Neural cell (in vitro differentiated cells): ENCODE measurements around the gene TK2.

Experiments
- EP300 ChIP-seq: fragments of 450-650 bp; conservative IDR thresholded peaks from 2 replicates; pipeline ENCODE4 v1.6.1; 2014; ENCODE audit warnings: antibody characterized with exemption, mild to moderate bottlenecking, moderate library complexity; ENCODE audit not compliant: poor library complexity, severe bottlenecking
- EZH2 ChIP-seq: fragments of 200-600, 300-800 bp; shearing (Covaris generic), sonication (generic); IDR thresholded peaks from 2 replicates; pipeline ENCODE4 v1.6.1; 2014; ENCODE audit warnings: antibody characterized with exemption, low read length, borderline replicate concordance, mild to moderate bottlenecking; ENCODE audit not compliant: insufficient read depth, poor library complexity, severe bottlenecking
- MXI1 ChIP-seq: fragments of 450-650 bp; conservative IDR thresholded peaks from 2 replicates; pipeline ENCODE4 v1.6.1; 2014; ENCODE audit warnings: antibody characterized with exemption, mild to moderate bottlenecking; ENCODE audit not compliant: poor library complexity, severe bottlenecking
- POLR2AphosphoS5 ChIP-seq: IDR thresholded peaks from 2 replicates; pipeline ENCODE4 v1.6.1; 2012
- RAD21 ChIP-seq: fragments of 450-650 bp; conservative IDR thresholded peaks from 2 replicates; pipeline ENCODE4 v1.6.1; 2014; ENCODE audit warnings: antibody characterized with exemption, mild to moderate bottlenecking, moderate library complexity
- SMC3 ChIP-seq: fragments of 450-650 bp; conservative IDR thresholded peaks from 2 replicates; pipeline ENCODE4 v1.6.1; 2014; ENCODE audit warnings: antibody characterized with exemption, mild to moderate bottlenecking, moderate library complexity; ENCODE audit not compliant: poor library complexity
- TAF1 ChIP-seq: IDR thresholded peaks from 2 replicates; pipeline ENCODE4 v1.6.1; 2012; ENCODE audit warnings: low read depth
- TF ChIP-seq, protein P1 (sequence below): IDR thresholded peaks from 2 replicates; pipeline ENCODE4 v1.6.1; 2012; ENCODE audit warnings: borderline replicate concordance
- TF ChIP-seq, protein P2 (sequence below): fragments of 450-650 bp; IDR thresholded peaks from 2 replicates; pipeline ENCODE4 v1.5.1; 2014; ENCODE audit warnings: antibody characterized with exemption, mild to moderate bottlenecking, moderate library complexity; ENCODE audit not compliant: poor library complexity, severe bottlenecking

DNA sequence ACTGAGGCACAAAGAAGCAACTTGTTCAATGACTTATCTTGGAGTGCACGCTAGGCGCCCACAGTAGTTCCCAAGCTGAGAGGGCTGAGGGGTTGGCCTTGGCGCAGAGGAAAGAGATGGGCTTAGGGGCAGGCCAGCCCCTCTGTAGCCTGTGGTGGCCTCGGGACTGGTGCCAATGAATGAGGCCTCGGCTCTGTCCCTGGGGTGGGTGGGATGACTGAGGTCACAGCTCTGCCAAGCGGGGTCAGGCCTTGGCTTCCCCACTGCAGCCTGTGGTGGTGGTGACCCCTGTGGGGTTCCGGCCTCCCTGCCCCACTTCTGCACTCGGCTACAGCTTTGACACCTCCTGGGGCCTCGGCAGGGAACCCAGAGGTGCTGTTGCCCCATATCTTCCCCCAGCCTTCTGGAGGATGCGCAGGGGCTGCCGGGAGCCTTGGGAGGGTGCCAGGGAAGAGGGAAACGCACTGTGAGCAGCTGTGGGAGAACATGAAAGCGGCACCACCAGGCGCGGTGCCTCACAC, 76.8 kb downstream of the TK2 start:
- TF ChIP-seq, protein P1, sequence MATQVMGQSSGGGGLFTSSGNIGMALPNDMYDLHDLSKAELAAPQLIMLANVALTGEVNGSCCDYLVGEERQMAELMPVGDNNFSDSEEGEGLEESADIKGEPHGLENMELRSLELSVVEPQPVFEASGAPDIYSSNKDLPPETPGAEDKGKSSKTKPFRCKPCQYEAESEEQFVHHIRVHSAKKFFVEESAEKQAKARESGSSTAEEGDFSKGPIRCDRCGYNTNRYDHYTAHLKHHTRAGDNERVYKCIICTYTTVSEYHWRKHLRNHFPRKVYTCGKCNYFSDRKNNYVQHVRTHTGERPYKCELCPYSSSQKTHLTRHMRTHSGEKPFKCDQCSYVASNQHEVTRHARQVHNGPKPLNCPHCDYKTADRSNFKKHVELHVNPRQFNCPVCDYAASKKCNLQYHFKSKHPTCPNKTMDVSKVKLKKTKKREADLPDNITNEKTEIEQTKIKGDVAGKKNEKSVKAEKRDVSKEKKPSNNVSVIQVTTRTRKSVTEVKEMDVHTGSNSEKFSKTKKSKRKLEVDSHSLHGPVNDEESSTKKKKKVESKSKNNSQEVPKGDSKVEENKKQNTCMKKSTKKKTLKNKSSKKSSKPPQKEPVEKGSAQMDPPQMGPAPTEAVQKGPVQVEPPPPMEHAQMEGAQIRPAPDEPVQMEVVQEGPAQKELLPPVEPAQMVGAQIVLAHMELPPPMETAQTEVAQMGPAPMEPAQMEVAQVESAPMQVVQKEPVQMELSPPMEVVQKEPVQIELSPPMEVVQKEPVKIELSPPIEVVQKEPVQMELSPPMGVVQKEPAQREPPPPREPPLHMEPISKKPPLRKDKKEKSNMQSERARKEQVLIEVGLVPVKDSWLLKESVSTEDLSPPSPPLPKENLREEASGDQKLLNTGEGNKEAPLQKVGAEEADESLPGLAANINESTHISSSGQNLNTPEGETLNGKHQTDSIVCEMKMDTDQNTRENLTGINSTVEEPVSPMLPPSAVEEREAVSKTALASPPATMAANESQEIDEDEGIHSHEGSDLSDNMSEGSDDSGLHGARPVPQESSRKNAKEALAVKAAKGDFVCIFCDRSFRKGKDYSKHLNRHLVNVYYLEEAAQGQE: no peak
- no peak for TF ChIP-seq POLR2AphosphoS5
- TF ChIP-seq, protein P2, sequence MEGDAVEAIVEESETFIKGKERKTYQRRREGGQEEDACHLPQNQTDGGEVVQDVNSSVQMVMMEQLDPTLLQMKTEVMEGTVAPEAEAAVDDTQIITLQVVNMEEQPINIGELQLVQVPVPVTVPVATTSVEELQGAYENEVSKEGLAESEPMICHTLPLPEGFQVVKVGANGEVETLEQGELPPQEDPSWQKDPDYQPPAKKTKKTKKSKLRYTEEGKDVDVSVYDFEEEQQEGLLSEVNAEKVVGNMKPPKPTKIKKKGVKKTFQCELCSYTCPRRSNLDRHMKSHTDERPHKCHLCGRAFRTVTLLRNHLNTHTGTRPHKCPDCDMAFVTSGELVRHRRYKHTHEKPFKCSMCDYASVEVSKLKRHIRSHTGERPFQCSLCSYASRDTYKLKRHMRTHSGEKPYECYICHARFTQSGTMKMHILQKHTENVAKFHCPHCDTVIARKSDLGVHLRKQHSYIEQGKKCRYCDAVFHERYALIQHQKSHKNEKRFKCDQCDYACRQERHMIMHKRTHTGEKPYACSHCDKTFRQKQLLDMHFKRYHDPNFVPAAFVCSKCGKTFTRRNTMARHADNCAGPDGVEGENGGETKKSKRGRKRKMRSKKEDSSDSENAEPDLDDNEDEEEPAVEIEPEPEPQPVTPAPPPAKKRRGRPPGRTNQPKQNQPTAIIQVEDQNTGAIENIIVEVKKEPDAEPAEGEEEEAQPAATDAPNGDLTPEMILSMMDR: no peak
- no peak for TF ChIP-seq EP300
- TF ChIP-seq MXI1: no peak
- no peak for TF ChIP-seq EZH2
- no peak for TF ChIP-seq SMC3
- no peak for TF ChIP-seq RAD21
- no peak for TF ChIP-seq TAF1
